KMS-11 (cell line): Measurements from ENCODE around the gene LINGO3.
A peak's percentile ranks its signal among the peaks of the same experiment; 100 is the strongest.

ENCODE experiments used
- H2AFZ ChIP-seq: fragments of 200-600 bp; sonication (generic); 2 replicates; pipeline ENCODE4 v1.6.1; 2016; ENCODE audit warnings: antibody characterized with exemption, mixed run types, low read depth
- H3K27ac ChIP-seq: fragments of 200-600 bp; sonication (generic); 2 replicates; pipeline ENCODE4 v1.6.1; 2016; ENCODE audit warnings: mild to moderate bottlenecking, mixed run types
- H3K27me3 ChIP-seq: fragments of 200-600 bp; sonication (generic); 2 replicates; pipeline ENCODE4 v1.6.1; 2017; ENCODE audit warnings: mild to moderate bottlenecking, low read depth, mixed run types, moderate library complexity; ENCODE audit not compliant: insufficient read depth
- H3K36me3 ChIP-seq: fragments of 200-600 bp; sonication (generic); 2 replicates; pipeline ENCODE4 v1.6.1; 2017; ENCODE audit warnings: mild to moderate bottlenecking, mixed run types; ENCODE audit not compliant: insufficient read depth
- H3K4me1 ChIP-seq: fragments of 200-600 bp; sonication (generic); 2 replicates; pipeline ENCODE4 v1.6.1; 2016; ENCODE audit warnings: mild to moderate bottlenecking, low read depth, mixed run types; ENCODE audit not compliant: poor library complexity, severe bottlenecking
- H3K4me2 ChIP-seq: fragments of 200-600 bp; sonication (generic); 2 replicates; pipeline ENCODE4 v1.7.0; 2016; ENCODE audit warnings: mild to moderate bottlenecking, mixed run types
- H3K4me3 ChIP-seq: fragments of 200-600 bp; sonication (generic); IDR thresholded peaks from 2 replicates; pipeline ENCODE4 v1.6.1; 2017; ENCODE audit warnings: low read depth, low read length, mixed read lengths; ENCODE audit not compliant: insufficient read depth
- H3K79me2 ChIP-seq: fragments of 200-600 bp; sonication (generic); 2 replicates; pipeline ENCODE4 v1.6.1; 2016; ENCODE audit warnings: low read depth, mixed run types; ENCODE audit not compliant: insufficient read depth
- H3K9ac ChIP-seq: fragments of 200-600 bp; sonication (generic); 2 replicates; pipeline ENCODE4 v1.6.1; 2016; ENCODE audit warnings: mild to moderate bottlenecking, mixed run types
- H4K20me1 ChIP-seq: fragments of 200-600 bp; sonication (generic); 2 replicates; pipeline ENCODE4 v1.6.1; 2016; ENCODE audit warnings: mild to moderate bottlenecking, mixed run types; ENCODE audit not compliant: insufficient read depth
- CTCF ChIP-seq: fragments of 200-600 bp; sonication (generic); conservative IDR thresholded peaks from 2 replicates; pipeline ENCODE4 v1.6.1; 2017; ENCODE audit warnings: low read depth, mild to moderate bottlenecking, antibody characterized with exemption, low read length, moderate library complexity, mixed read lengths

LINGO3 gene

GRCh38 chr19:2268480-2268830 lies 39.5 kb downstream of the LINGO3 start:
- TF ChIP-seq CTCF, result no peak
- no peak overlapping the region for H3K4me3 ChIP-seq
- peaks cover 21% of the 10 kb centered on the region for H3K4me1 ChIP-seq
- H3K4me2 ChIP-seq, result peak overlapping the region; percentile 68; the same call in 1 of the 2 replicates
- H3K27me3 ChIP-seq, result no peaks in the 10 kb centered on the region
- H4K20me1 ChIP-seq, result peaks cover 7% of the 10 kb centered on the region; the same call in 1 of the 2 replicates
- H3K79me2 ChIP-seq, result peaks cover 39% of the 10 kb centered on the region
- no peak overlapping the region for H3K27ac ChIP-seq
- peak overlapping the region; percentile 55; the same call in 1 of the 2 replicates for H3K9ac ChIP-seq
- peak overlapping the region; percentile 82 for H2AFZ ChIP-seq
- peaks cover 3% of the 10 kb centered on the region; the same call in 1 of the 2 replicates for H3K36me3 ChIP-seq

GRCh38 chr19:2266183-2266993 lies 41.6 kb downstream of the LINGO3 start:
- Histone ChIP-seq H3K4me1 (peaks cover 17% of the 10 kb centered on the region), H3K4me2 (0 out of 2 replicates have a peak overlapping the region, but pooled peaks have one; percentile 29), H3K79me2 (peaks cover 19% of the 10 kb centered on the region), H3K27me3 (no peaks in the 10 kb centered on the region), H3K4me3 (no peak overlapping the region), H3K36me3 (no peaks in the 10 kb centered on the region), H4K20me1 (peaks cover 3% of the 10 kb centered on the region; the same call in 1 of the 2 replicates), H3K27ac (no peak overlapping the region), H3K9ac (no peak overlapping the region), H2AFZ (peak overlapping the region; percentile 30; the same call in 1 of the 2 replicates)
- no peak for TF ChIP-seq CTCF

- no peaks in the 10 kb centered on the region for H3K36me3 ChIP-seq
- H3K79me2 ChIP-seq, result peaks cover 8% of the 10 kb centered on the region; the same call in 1 of the 2 replicates
- no peak overlapping the region for H3K4me3 ChIP-seq
- H3K27me3 ChIP-seq, result no peaks in the 10 kb centered on the region
- H3K27ac ChIP-seq, result no peak overlapping the region
- no peak overlapping the region for H3K9ac ChIP-seq
- H4K20me1 ChIP-seq, result no peaks in the 10 kb centered on the region
- peak; percentile 75 for TF ChIP-seq CTCF
- no peak overlapping the region for H2AFZ ChIP-seq
- peaks cover 21% of the 10 kb centered on the region for H3K4me1 ChIP-seq
- no peak overlapping the region for H3K4me2 ChIP-seq
These were observed 46.3 kb downstream of the LINGO3 start for GRCh38 chr19:2261438-2262172.

- H3K4me2 ChIP-seq, result peak overlapping the region; percentile 11; the same call in 1 of the 2 replicates
These were observed 47.6 kb downstream of the LINGO3 start for GRCh38 chr19:2260341-2260805.

More at GRCh38 chr19:2260341-2260805, 47.6 kb downstream of the LINGO3 start:
- Histone ChIP-seq H3K27ac (no peak overlapping the region), H3K27me3 (no peaks in the 10 kb centered on the region), H2AFZ (no peak overlapping the region), H3K4me3 (no peak overlapping the region), H3K79me2 (peaks cover 15% of the 10 kb centered on the region; the same call in 1 of the 2 replicates), H3K4me1 (peaks cover 16% of the 10 kb centered on the region), H3K36me3 (no peaks in the 10 kb centered on the region), H4K20me1 (no peaks in the 10 kb centered on the region), H3K9ac (no peak overlapping the region)
- TF ChIP-seq CTCF, result no peak
